Small intestine (tissue), 7 donors: ENCODE measurements around the gene FUT6. TPM values are rescaled to one million over a fixed set of nuclear protein-coding genes. Genes with fewer than 3 reads are reported as not detected.
"Not testable (repeated sequence)": the region's sequence is repeated elsewhere in the genome, so short reads cannot be mapped to it uniquely, and the experiment has no call there.

Experiments
- DNase-seq, 2 donors: peaks; one replicate each; pipeline versions ENCODE4 v3.0.0 to v3.0.0-alpha.2; 2013
- FAIRE-seq: peaks from 2 replicates; lab custom pipeline; 2012; peaks lifted over from hg19 to GRCh38; lab: Jason Lieb, UNC
- H3K27ac ChIP-seq, 3 donors: one replicate each; pipeline ENCODE4 v1.5.1; 2013; ENCODE audit warnings: low read length in 2 of 3, mild to moderate bottlenecking in 2 of 3, control low read depth in 1 of 3, inconsistent platforms in 1 of 3, low read depth in 1 of 3, moderate library complexity in 1 of 3
- H3K27me3 ChIP-seq, 3 donors: one replicate each; pipeline ENCODE4 v1.6.1; 2013; ENCODE audit warnings: low read length in 3 of 3, inconsistent platforms in 1 of 3; ENCODE audit not compliant: control insufficient read depth in 3 of 3, insufficient read depth in 3 of 3
- H3K36me3 ChIP-seq, 3 donors: one replicate each; pipeline ENCODE4 v1.6.1; 2013; ENCODE audit warnings: low read length in 3 of 3, inconsistent platforms in 1 of 3, low read depth in 1 of 3, mild to moderate bottlenecking in 1 of 3, moderate library complexity in 1 of 3; ENCODE audit not compliant: control insufficient read depth in 3 of 3, insufficient read depth in 2 of 3
- H3K4me1 ChIP-seq, 3 donors: one replicate each; pipeline ENCODE4 v1.6.1; 2013; ENCODE audit warnings: low read length in 2 of 3, inconsistent platforms in 1 of 3, low read depth in 1 of 3, mild to moderate bottlenecking in 1 of 3, moderate library complexity in 1 of 3; ENCODE audit not compliant: control insufficient read depth in 3 of 3, insufficient read depth in 2 of 3
- H3K4me3 ChIP-seq, 3 donors: one replicate each; pipeline ENCODE4 v1.5.1; 2013; ENCODE audit warnings: low read length in 3 of 3, control low read depth in 1 of 3, inconsistent platforms in 1 of 3, low read depth in 1 of 3, mild to moderate bottlenecking in 1 of 3, moderate library complexity in 1 of 3
- H3K9me3 ChIP-seq, 2 donors: one replicate each; pipeline ENCODE4 v1.6.1; 2013; ENCODE audit warnings: low read depth in 1 of 2, low read length in 1 of 2; ENCODE audit not compliant: control insufficient read depth in 2 of 2, insufficient read depth in 1 of 2
- WGBS, 3 donors: extraction: QIAGEN DNeasy Blood & Tissue Kit; methylation state at CpG; one replicate each; pipeline ENCODE4 v1.1.7; 2013; 5-methylcytosine and 5-hydroxymethylcytosine counted together
- polyA plus RNA-seq, 4 donors: library from polyadenylated mRNA; stranded (reverse) in 3 of 4; unstranded in 1 of 4; fragments of 200-250 nt in 3 of 4; fragments of 120-200 nt in 1 of 4; gene quantifications; one replicate each; pipeline versions ENCODE4 v1.2.1 to v1.2.3, GENCODE V29; 2013
- donor health status: healthy with polysubstance abuse.
- donor health status: control.
- donor health status: control.
- donor health status: Bipolar disorder and iron deficiency.
- donor health status: healthy.

The FUT6 gene
- polyA plus RNA-seq, 4 donors, result 1.2 to 34.6 (median 23.2) TPM

- Histone ChIP-seq H3K27me3 (peaks cover 2 to 8% (median 5%) of the 10 kb centered on the region in 3 donors), H3K27ac (no peak overlapping the region), H3K4me1 (peaks cover 0 to 23% (median 0%) of the 10 kb centered on the region in 3 donors), H3K9me3 (no peaks in the 10 kb centered on the region), H3K36me3 (no peaks in the 10 kb centered on the region), H3K4me3 (no peak overlapping the region)
- FAIRE-seq (no peak), DNase-seq (no peak)
- 19 to 31% (median 28%) methylated on average over 4 to 6 of the region's 6 CpGs for WGBS, 3 donors
Observed at GRCh38 chr19:5880196-5880595, 40.7 kb upstream of the FUT6 start.

- Histone ChIP-seq H3K4me1 (peaks cover 0 to 23% (median 0%) of the 10 kb centered on the region in 3 donors), H3K9me3 (no peaks in the 10 kb centered on the region), H3K27ac (no peak overlapping the region), H3K36me3 (no peaks in the 10 kb centered on the region), H3K4me3 (no peak overlapping the region), H3K27me3 (peaks cover 2 to 8% (median 5%) of the 10 kb centered on the region in 3 donors)
- no peak for DNase-seq
- FAIRE-seq, result no peak
- 77 to 84% (median 81%) methylated on average over 9 of the region's 9 CpGs for WGBS, 3 donors
Observed at GRCh38 chr19:5877882-5878281, 38.4 kb upstream of the FUT6 start.

GRCh38 chr19:5877427-5877826 lies 37.9 kb upstream of the FUT6 start:
- no peak overlapping the region for H3K27ac ChIP-seq
- FAIRE-seq, result no peak
- no peaks in the 10 kb centered on the region for H3K36me3 ChIP-seq
- no peaks in the 10 kb centered on the region for H3K9me3 ChIP-seq
- DNase-seq, result no peak
- peaks cover 0 to 23% (median 0%) of the 10 kb centered on the region in 3 donors for H3K4me1 ChIP-seq
- 73 to 90% (median 87%) methylated on average over 8 of the region's 8 CpGs for WGBS, 3 donors
- H3K4me3 ChIP-seq, result no peak overlapping the region
- H3K27me3 ChIP-seq, result peaks cover 2 to 8% (median 5%) of the 10 kb centered on the region in 3 donors

GRCh38 chr19:5874496-5874895 lies 35.0 kb upstream of the FUT6 start:
- H3K27me3 ChIP-seq, H3K4me1 ChIP-seq, H3K36me3 ChIP-seq, FAIRE-seq, H3K9me3 ChIP-seq, H3K4me3 ChIP-seq, H3K27ac ChIP-seq, DNase-seq: not testable (repeated sequence)
- WGBS, 3 donors, result 79 to 86% (median 85%) methylated on average over 6 to 7 of the region's 7 CpGs

GRCh38 chr19:5873617-5874199 lies 34.2 kb upstream of the FUT6 start:
- DNase-seq (no peak), FAIRE-seq (no peak)
- H3K27me3 ChIP-seq, result no peaks in the 10 kb centered on the region
- no peaks in the 10 kb centered on the region for H3K9me3 ChIP-seq
- WGBS, 3 donors, result 85 to 92% (median 88%) methylated on average over 12 of the region's 12 CpGs
- H3K4me3 ChIP-seq, result no peak overlapping the region
- H3K27ac ChIP-seq, result no peak overlapping the region
- no peaks in the 10 kb centered on the region for H3K36me3 ChIP-seq
- peaks cover 0 to 9% (median 0%) of the 10 kb centered on the region in 3 donors for H3K4me1 ChIP-seq

- H3K36me3 ChIP-seq, result no peaks in the 10 kb centered on the region
- 72 to 86% (median 74%) methylated on average over 12 of the region's 12 CpGs for WGBS, 3 donors
- no peaks in the 10 kb centered on the region for H3K27me3 ChIP-seq
- peaks cover 0 to 3% (median 0%) of the 10 kb centered on the region in 3 donors for H3K4me1 ChIP-seq
- H3K9me3 ChIP-seq, result no peaks in the 10 kb centered on the region
- DNase-seq (no peak), FAIRE-seq (no peak)
- H3K27ac ChIP-seq, result peak overlapping the region in 1 of 3 donors; percentile 16
- no peak overlapping the region for H3K4me3 ChIP-seq
Observed at GRCh38 chr19:5870986-5871394, 31.5 kb upstream of the FUT6 start.

GRCh38 chr19:5867201-5868136 lies 28.0 kb upstream of the FUT6 start:
- FAIRE-seq, result no peak
- H3K9me3 ChIP-seq, result no peaks in the 10 kb centered on the region
- H3K27ac ChIP-seq, result no peak overlapping the region
- 85 to 88% (median 86%) methylated on average over 26 to 31 of the region's 31 CpGs for WGBS, 3 donors
- no peaks in the 10 kb centered on the region for H3K4me1 ChIP-seq
- no peak overlapping the region for H3K4me3 ChIP-seq
- H3K36me3 ChIP-seq, result no peaks in the 10 kb centered on the region
- DNase-seq, result no peak
- no peaks in the 10 kb centered on the region for H3K27me3 ChIP-seq

- DNase-seq (no peak), FAIRE-seq (no peak)
- no peak overlapping the region for H3K27ac ChIP-seq
- WGBS, 3 donors, result 66 to 72% (median 67%) methylated on average over 11 of the region's 11 CpGs
- no peaks in the 10 kb centered on the region for H3K27me3 ChIP-seq
- H3K4me1 ChIP-seq, result peaks cover 0 to 4% (median 0%) of the 10 kb centered on the region in 3 donors
- H3K9me3 ChIP-seq, result no peaks in the 10 kb centered on the region
- H3K4me3 ChIP-seq, result no peak overlapping the region
- H3K36me3 ChIP-seq, result no peaks in the 10 kb centered on the region
Observed at GRCh38 chr19:5865772-5866171, 26.3 kb upstream of the FUT6 start.
